ENCODE data around the gene SLC17A4.

SLC17A4 gene

GRCh38 chr6:25821341-25821740 is 66.8 kb downstream of the SLC17A4 start:
- DNase-seq = no peak

GRCh38 chr6:25829375-25829774 is 74.8 kb downstream of the SLC17A4 start:
- DNase-seq = no peak

- DNase-seq = no peak
These were observed 75.9 kb downstream of the SLC17A4 start for GRCh38 chr6:25830458-25830857.

All from SIG-M5 (cell line).